ENCODE measurements around the gene COL7A1.

COL7A1 gene

GRCh38 chr3:48591886-48592518 lies 3.1 kb downstream of the COL7A1 start:
- FAIRE-seq = no peak

- no peak for FAIRE-seq
Observed at GRCh38 chr3:48591436-48591835, 3.7 kb downstream of the COL7A1 start.

GRCh38 chr3:48588230-48588629 lies 6.9 kb downstream of the COL7A1 start:
- FAIRE-seq = no peak

GRCh38 chr3:48587686-48588085 lies 7.4 kb downstream of the COL7A1 start:
- no peak for FAIRE-seq

GRCh38 chr3:48585411-48585810 lies 9.7 kb downstream of the COL7A1 start:
- no peak for FAIRE-seq

- no peak for FAIRE-seq
Observed at GRCh38 chr3:48584836-48585235, 10.3 kb downstream of the COL7A1 start.

- FAIRE-seq = no peak
Observed at GRCh38 chr3:48581621-48582481, 13.3 kb downstream of the COL7A1 start.

- no peak for FAIRE-seq
Observed at GRCh38 chr3:48576647-48577046, 18.5 kb downstream of the COL7A1 start.

GRCh38 chr3:48575366-48575765 lies 19.8 kb downstream of the COL7A1 start:
- FAIRE-seq = no peak

GRCh38 chr3:48573973-48574585 lies 21.1 kb downstream of the COL7A1 start:
- no peak for FAIRE-seq

GRCh38 chr3:48572517-48572916 lies 22.6 kb downstream of the COL7A1 start:
- no peak for FAIRE-seq

GRCh38 chr3:48571938-48572337 lies 23.2 kb downstream of the COL7A1 start:
- no peak for FAIRE-seq

- FAIRE-seq = no peak
Observed at GRCh38 chr3:48569808-48570450, 25.2 kb downstream of the COL7A1 start.

- no peak for FAIRE-seq
Observed at GRCh38 chr3:48569400-48569799, 25.7 kb downstream of the COL7A1 start.

GRCh38 chr3:48568476-48568875 lies 26.7 kb downstream of the COL7A1 start:
- no peak for FAIRE-seq

- FAIRE-seq = no peak
Observed at GRCh38 chr3:48567500-48567899, 27.6 kb downstream of the COL7A1 start.

GRCh38 chr3:48567090-48567489 lies 28.0 kb downstream of the COL7A1 start:
- no peak for FAIRE-seq

GRCh38 chr3:48566401-48566760 lies 28.7 kb downstream of the COL7A1 start:
- no peak for FAIRE-seq

- FAIRE-seq = no peak
Observed at GRCh38 chr3:48565591-48566400, 29.3 kb downstream of the COL7A1 start.

- no peak for FAIRE-seq
Observed at GRCh38 chr3:48565186-48565585, 29.9 kb downstream of the COL7A1 start.

- no peak for FAIRE-seq
Observed at GRCh38 chr3:48564667-48565066, 30.5 kb downstream of the COL7A1 start.

- no peak for FAIRE-seq
Observed at GRCh38 chr3:48564022-48564421, 31.1 kb downstream of the COL7A1 start.
